ENCODE measurements around the gene AP4B1.

AP4B1 gene

DNA sequence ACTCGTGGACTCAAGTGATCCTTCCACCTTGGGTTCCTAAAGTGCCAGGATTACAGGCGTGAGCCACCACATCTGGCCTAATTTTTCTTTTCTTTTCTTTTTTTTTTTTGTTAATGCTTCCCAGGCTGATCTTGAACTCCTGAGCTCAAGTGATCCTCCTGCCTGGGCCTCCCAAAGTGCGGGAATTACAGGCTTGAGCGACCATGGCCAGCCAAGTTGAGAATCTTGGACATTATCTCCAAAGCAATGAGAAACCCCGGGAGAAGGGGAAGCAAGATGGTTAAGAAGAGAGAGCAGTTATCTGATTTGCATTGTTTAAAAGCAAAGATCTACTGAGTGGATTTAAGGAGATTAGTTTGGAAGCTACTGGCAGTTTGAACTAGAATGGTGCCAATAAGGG lies 33.6 kb upstream of the AP4B1 start:
- H3K9me3 Mint-ChIP-seq = no peaks in the 10 kb centered on the region
- peak overlapping the region; percentile 59 for H3K27ac Mint-ChIP-seq
- peaks cover 52% of the 10 kb centered on the region for H3K36me3 Mint-ChIP-seq (ENCODE audit: low read depth)
- H3K4me1 Mint-ChIP-seq (ENCODE audit: low read depth) = peaks cover 71% of the 10 kb centered on the region
- peak overlapping the region; percentile 16 for H3K4me3 Mint-ChIP-seq
- no peaks in the 10 kb centered on the region for H3K27me3 Mint-ChIP-seq (ENCODE audit: low read depth)
- DNase-seq (ENCODE audit: low spot score) = no peak

DNA sequence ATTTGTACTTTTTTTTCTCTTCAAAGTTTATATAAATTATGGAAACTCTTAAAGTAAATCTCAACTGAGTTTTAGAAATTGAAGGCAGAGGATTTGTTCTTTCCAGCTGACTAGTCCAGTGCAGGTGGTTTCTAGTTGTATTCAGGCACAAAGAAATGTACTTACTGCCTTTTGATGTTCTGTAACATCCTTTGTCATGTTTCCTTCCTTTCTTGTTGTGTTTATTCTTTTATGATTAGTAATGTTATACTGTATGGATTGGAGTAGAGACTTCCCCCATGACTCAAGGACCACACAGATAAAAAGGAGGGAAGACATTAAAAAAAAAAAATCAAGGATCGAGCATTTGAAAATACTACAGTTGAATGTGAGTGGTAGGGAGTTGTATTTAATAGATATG lies 32.5 kb upstream of the AP4B1 start:
- no peaks in the 10 kb centered on the region for H3K9me3 Mint-ChIP-seq
- H3K4me1 Mint-ChIP-seq (ENCODE audit: low read depth) = peaks cover 76% of the 10 kb centered on the region
- DNase-seq (ENCODE audit: low spot score) = no peak
- H3K27me3 Mint-ChIP-seq (ENCODE audit: low read depth) = no peaks in the 10 kb centered on the region
- H3K4me3 Mint-ChIP-seq = peak overlapping the region; percentile 21
- peaks cover 52% of the 10 kb centered on the region for H3K36me3 Mint-ChIP-seq (ENCODE audit: low read depth)
- H3K27ac Mint-ChIP-seq = peak overlapping the region; percentile 73

- Mint-ChIP-seq H3K27ac (peak overlapping the region; percentile 22), H3K4me1 (ENCODE audit: low read depth) (peaks cover 80% of the 10 kb centered on the region), H3K9me3 (no peaks in the 10 kb centered on the region), H3K27me3 (ENCODE audit: low read depth) (no peaks in the 10 kb centered on the region), H3K36me3 (ENCODE audit: low read depth) (peaks cover 44% of the 10 kb centered on the region), H3K4me3 (no peak overlapping the region)
- DNase-seq (ENCODE audit: low spot score) = no peak
Observed at GRCh38 chr1:113935970-113936369, 31.4 kb upstream of the AP4B1 start.

GRCh38 chr1:113935176-113935575 lies 30.6 kb upstream of the AP4B1 start:
- Mint-ChIP-seq H3K9me3 (no peaks in the 10 kb centered on the region), H3K27ac (no peak overlapping the region), H3K36me3 (ENCODE audit: low read depth) (peaks cover 39% of the 10 kb centered on the region), H3K4me3 (no peak overlapping the region), H3K4me1 (ENCODE audit: low read depth) (peaks cover 78% of the 10 kb centered on the region), H3K27me3 (ENCODE audit: low read depth) (no peaks in the 10 kb centered on the region)
- DNase-seq (ENCODE audit: low spot score) = no peak

DNA sequence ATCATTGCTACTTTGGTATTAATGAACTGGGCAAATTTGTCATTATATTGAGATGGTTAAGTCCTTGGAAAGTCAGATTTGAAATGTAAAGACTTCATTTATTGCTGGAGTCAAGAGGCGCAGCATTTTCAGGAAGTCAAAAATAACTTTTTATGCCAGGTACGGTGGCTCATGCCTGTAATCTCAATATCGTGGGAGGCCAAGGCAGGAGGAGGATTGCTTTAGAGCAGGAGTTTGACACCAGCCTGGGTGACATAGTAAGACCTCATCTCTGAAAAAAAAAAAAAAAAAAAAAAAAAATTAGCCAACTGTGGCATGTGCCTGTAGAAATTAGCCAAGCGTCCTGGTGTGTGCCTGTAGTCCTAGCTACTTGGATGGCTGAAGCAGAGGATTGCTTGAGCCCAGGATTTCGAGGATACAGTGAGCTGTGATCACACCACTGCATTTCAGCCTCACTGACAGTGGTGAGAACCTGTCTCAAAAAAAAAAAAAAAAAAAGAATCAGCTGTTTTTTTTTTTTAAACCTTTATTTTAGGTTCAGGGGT lies 30.0 kb upstream of the AP4B1 start:
- H3K4me1 Mint-ChIP-seq (ENCODE audit: low read depth) = peaks cover 73% of the 10 kb centered on the region
- no peak overlapping the region for H3K27ac Mint-ChIP-seq
- H3K9me3 Mint-ChIP-seq = no peaks in the 10 kb centered on the region
- H3K4me3 Mint-ChIP-seq = peak overlapping the region; percentile 95
- no peaks in the 10 kb centered on the region for H3K27me3 Mint-ChIP-seq (ENCODE audit: low read depth)
- DNase-seq (ENCODE audit: low spot score) = no peak
- H3K36me3 Mint-ChIP-seq (ENCODE audit: low read depth) = peaks cover 37% of the 10 kb centered on the region

GRCh38 chr1:113934006-113934405 lies 29.4 kb upstream of the AP4B1 start:
- Mint-ChIP-seq H3K27ac (peak overlapping the region; percentile 85), H3K27me3 (ENCODE audit: low read depth) (no peaks in the 10 kb centered on the region), H3K4me3 (peak overlapping the region; percentile 95), H3K36me3 (ENCODE audit: low read depth) (peaks cover 37% of the 10 kb centered on the region), H3K9me3 (no peaks in the 10 kb centered on the region), H3K4me1 (ENCODE audit: low read depth) (peaks cover 68% of the 10 kb centered on the region)
- DNase-seq (ENCODE audit: low spot score) = no peak

DNA sequence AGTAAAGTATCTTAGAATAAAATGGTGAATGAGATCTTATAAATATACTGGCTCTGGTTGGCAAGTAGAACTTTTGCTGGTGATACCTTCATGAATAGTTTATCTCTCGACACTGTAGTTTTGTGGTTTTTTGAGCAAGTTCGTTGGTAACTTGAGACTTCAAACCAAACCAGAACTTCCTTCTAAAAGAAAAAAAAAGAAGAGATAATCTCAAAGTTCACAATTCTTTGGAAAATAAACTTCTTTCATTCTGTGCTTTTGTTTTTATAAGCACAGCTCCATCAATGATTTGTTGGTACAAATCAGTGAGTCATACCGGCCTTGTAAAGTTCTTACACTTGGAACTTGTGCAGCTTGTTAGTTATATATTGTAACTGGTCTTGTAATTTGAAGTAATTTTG lies 26.9 kb upstream of the AP4B1 start:
- Mint-ChIP-seq H3K4me3 (peak overlapping the region; percentile 95), H3K4me1 (ENCODE audit: low read depth) (peaks cover 62% of the 10 kb centered on the region), H3K27ac (peak overlapping the region; percentile 98), H3K9me3 (no peaks in the 10 kb centered on the region), H3K36me3 (ENCODE audit: low read depth) (peaks cover 29% of the 10 kb centered on the region), H3K27me3 (ENCODE audit: low read depth) (no peaks in the 10 kb centered on the region)
- DNase-seq (ENCODE audit: low spot score) = no peak

- peak overlapping the region; percentile 95 for H3K4me3 Mint-ChIP-seq
- H3K9me3 Mint-ChIP-seq = no peaks in the 10 kb centered on the region
- peaks cover 27% of the 10 kb centered on the region for H3K36me3 Mint-ChIP-seq (ENCODE audit: low read depth)
- H3K27ac Mint-ChIP-seq = peak overlapping the region; percentile 98
- H3K4me1 Mint-ChIP-seq (ENCODE audit: low read depth) = peaks cover 58% of the 10 kb centered on the region
- peak; percentile 83 for DNase-seq (ENCODE audit: low spot score)
- H3K27me3 Mint-ChIP-seq (ENCODE audit: low read depth) = no peaks in the 10 kb centered on the region
Observed at GRCh38 chr1:113930499-113931161, 26.0 kb upstream of the AP4B1 start.

DNA sequence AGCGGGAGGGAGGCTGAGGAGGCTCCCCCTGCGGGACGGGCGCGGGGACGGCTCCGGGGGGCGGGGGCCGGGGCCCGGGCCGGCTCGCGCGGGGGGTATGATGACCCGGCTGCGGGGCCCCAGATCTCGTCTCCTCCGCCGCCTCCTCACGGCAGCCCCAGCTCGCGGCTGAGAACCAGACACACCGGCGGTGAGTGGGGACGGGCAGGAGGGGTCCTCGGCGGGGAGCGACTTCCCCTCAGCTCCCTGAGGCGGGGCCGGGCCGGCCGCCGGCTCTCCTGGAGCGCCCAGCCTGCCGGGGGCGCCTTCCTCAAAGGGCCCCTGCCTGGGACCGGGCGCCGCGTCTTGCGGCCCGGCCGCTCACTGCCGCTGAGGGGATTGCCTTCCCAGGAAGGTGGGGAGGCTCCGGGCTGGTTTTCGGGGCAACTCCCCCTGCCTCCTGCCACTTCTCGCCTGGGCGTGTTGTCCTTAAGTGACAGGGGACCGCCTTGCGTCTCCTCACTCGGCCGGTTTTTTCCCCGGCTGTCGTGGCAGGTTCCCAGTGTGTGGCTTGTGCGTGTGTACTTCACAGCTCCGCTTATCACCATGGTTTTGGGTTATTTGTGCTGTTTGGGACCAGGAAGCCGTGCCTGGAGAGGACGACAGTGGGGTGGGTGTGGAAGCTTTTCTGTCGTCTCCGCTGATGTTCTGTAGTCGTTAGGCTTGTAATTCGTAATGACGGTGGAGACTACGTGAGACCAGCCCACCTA lies 25.3 kb upstream of the AP4B1 start:
- Mint-ChIP-seq H3K4me1 (ENCODE audit: low read depth) (peaks cover 52% of the 10 kb centered on the region), H3K9me3 (no peaks in the 10 kb centered on the region), H3K27me3 (ENCODE audit: low read depth) (no peaks in the 10 kb centered on the region), H3K27ac (peak overlapping the region; percentile 98), H3K36me3 (ENCODE audit: low read depth) (peaks cover 21% of the 10 kb centered on the region), H3K4me3 (peak overlapping the region; percentile 95)
- peak; percentile 55 for DNase-seq (ENCODE audit: low spot score)

GRCh38 chr1:113928941-113929749 lies 24.5 kb upstream of the AP4B1 start, which contains the start of gene HIPK1:
Gene HIPK1, plus strand, starts transcription at chr1:113929324.
- DNase-seq (ENCODE audit: low spot score) = peak; percentile 92

GRCh38 chr1:113928187-113928930 lies 23.8 kb upstream of the AP4B1 start:
- no peak for DNase-seq (ENCODE audit: low spot score)

More at GRCh38 chr1:113928941-113929749, 24.5 kb upstream of the AP4B1 start, which contains the start of gene HIPK1:
- peaks cover 3% of the 10 kb centered on the region for H3K27me3 Mint-ChIP-seq (ENCODE audit: low read depth)
- H3K9me3 Mint-ChIP-seq = no peaks in the 10 kb centered on the region
- H3K4me1 Mint-ChIP-seq (ENCODE audit: low read depth) = peaks cover 48% of the 10 kb centered on the region
- peak within 1 kb of the TSS; percentile 98 for H3K4me3 Mint-ChIP-seq
- H3K36me3 Mint-ChIP-seq (ENCODE audit: low read depth) = peaks cover 18% of the 10 kb centered on the region
- peak within 1 kb of the TSS; percentile 100 for H3K27ac Mint-ChIP-seq

DNA sequence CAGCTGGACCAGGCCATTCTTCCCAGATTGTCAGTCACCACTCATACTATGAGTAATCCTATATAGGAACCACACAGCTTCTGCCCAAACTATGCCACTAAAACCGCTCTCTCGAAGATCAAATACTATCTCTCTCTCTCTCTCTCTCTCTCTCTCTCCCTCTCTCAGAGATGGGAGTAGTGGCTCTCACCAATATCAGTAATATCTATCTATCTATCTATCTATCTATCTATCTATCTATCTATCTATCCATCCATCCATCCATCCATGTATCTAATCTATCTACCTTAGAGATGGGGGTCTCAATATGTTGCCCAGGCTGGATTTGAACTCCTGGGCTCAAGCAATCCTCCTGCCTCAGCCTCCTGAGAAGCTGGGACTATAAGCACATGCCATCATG lies 19.9 kb upstream of the AP4B1 start:
- Mint-ChIP-seq H3K27ac (no peak overlapping the region), H3K36me3 (ENCODE audit: low read depth) (no peaks in the 10 kb centered on the region), H3K9me3 (no peaks in the 10 kb centered on the region), H3K27me3 (ENCODE audit: low read depth) (peaks cover 10% of the 10 kb centered on the region), H3K4me3 (no peak overlapping the region), H3K4me1 (ENCODE audit: low read depth) (peaks cover 14% of the 10 kb centered on the region)
- DNase-seq (ENCODE audit: low spot score) = no peak

More at GRCh38 chr1:113928187-113928930, 23.8 kb upstream of the AP4B1 start:
- peaks cover 41% of the 10 kb centered on the region for H3K4me1 Mint-ChIP-seq (ENCODE audit: low read depth)
- H3K36me3 Mint-ChIP-seq (ENCODE audit: low read depth) = peaks cover 11% of the 10 kb centered on the region
- H3K9me3 Mint-ChIP-seq = no peaks in the 10 kb centered on the region
- peak overlapping the region; percentile 100 for H3K27ac Mint-ChIP-seq
- peaks cover 5% of the 10 kb centered on the region for H3K27me3 Mint-ChIP-seq (ENCODE audit: low read depth)
- H3K4me3 Mint-ChIP-seq = peak overlapping the region; percentile 98

DNA sequence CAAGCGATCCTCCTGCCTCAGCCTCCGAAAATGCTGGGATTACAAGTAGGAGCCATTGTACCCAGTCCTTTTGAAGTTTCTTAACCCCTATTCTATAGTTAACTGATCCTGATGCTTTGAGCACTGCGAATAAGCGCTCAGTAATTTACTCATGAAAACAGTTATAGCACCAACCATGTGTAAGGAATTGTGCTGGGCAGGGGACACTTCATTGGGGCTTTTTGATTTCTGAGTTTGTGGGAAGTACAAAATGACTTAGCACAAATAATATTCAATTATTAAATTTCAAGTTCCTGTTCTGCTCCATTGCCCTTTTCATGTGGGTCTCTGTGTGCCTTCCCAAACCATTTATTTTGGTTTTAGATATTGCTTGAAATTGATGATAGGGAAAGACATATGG lies 18.4 kb upstream of the AP4B1 start:
- no peak for DNase-seq (ENCODE audit: low spot score)
- no peaks in the 10 kb centered on the region for H3K36me3 Mint-ChIP-seq (ENCODE audit: low read depth)
- H3K27ac Mint-ChIP-seq = no peak overlapping the region
- H3K4me1 Mint-ChIP-seq (ENCODE audit: low read depth) = peaks cover 6% of the 10 kb centered on the region
- H3K9me3 Mint-ChIP-seq = no peaks in the 10 kb centered on the region
- H3K27me3 Mint-ChIP-seq (ENCODE audit: low read depth) = peaks cover 10% of the 10 kb centered on the region
- no peak overlapping the region for H3K4me3 Mint-ChIP-seq

Measured in T-helper 2 cell treated with Interferon-gamma antibody and Interleukin-4, amounts not matched to agents 5 μg/mL and 100 μg/mL, for 36 hours (primary cell).